OCI-M2 (cell line): ENCODE measurements around the gene MAP1S.
A peak's percentile ranks its signal among the peaks of the same experiment; 100 is the strongest.

Experiments used
- DNase-seq: peaks from one replicate; lab custom pipeline; 2025; ENCODE audit not compliant: unreplicated experiment; lab: John Stamatoyannopoulos, UW

The MAP1S gene

GRCh38 chr19:17735410-17735809 lies 16.1 kb downstream of the MAP1S start:
- DNase-seq: no peak

GRCh38 chr19:17737690-17738153 lies 18.4 kb downstream of the MAP1S start:
- DNase-seq: no peak

DNA sequence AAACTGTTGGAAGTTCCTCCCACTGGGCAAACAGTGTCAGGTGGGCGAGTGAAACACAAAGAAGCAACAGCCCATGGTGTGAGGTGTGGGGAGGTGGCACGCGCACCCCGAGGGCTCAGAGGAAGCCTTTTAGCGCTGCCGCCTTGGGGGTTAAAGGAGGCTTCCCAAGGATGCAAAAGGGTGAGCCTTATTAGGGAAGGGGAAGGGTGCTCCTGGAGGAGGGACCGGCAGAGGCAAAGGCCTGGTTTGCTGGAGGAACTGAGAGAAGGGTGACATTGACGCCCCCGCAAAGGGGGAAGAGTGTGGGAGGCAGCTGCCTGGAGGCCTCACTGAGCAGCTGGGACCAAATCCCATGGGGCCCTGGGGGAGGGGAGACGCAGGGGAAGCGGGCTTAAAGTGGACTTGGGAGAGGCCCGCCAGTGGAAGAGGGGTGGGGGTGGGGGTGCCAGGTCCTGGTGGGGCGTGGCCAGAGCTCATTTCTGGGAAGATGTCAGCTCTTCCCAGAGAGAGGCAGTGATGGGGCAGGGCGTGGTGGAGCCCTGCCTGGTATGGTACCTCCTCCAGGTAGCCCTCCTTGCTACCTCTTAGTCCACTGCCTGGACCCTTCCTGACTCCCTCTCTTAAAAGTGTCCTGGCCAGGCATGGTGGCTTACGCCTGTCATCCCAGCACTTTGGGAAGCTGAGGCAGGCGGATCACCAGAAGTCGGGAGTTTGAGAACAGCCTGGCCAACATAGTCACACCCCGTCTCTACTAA lies 20.0 kb downstream of the MAP1S start:
- no peak for DNase-seq

DNA sequence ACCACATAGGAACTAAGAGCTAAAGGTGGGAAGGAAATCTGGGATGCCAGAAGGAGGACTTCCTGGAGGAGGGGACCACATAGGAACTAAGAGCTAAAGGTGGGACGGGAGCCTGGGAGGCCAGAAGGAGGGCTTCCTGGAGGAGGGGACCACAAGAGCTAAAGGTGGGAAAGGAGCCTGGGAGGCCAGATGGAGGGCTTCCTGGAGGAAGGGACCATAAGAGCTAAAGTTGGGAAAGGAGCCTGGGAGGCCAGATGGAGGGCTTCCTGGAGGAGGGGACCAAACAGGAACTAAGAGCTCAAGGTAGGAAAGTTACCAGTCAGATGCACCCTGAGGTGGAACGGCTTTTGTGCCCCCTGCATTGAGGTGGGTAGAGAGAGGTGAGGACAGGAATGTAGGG lies 22.2 kb downstream of the MAP1S start:
- no peak for DNase-seq

GRCh38 chr19:17743874-17744580 lies 24.7 kb downstream of the MAP1S start:
- DNase-seq: no peak

DNA sequence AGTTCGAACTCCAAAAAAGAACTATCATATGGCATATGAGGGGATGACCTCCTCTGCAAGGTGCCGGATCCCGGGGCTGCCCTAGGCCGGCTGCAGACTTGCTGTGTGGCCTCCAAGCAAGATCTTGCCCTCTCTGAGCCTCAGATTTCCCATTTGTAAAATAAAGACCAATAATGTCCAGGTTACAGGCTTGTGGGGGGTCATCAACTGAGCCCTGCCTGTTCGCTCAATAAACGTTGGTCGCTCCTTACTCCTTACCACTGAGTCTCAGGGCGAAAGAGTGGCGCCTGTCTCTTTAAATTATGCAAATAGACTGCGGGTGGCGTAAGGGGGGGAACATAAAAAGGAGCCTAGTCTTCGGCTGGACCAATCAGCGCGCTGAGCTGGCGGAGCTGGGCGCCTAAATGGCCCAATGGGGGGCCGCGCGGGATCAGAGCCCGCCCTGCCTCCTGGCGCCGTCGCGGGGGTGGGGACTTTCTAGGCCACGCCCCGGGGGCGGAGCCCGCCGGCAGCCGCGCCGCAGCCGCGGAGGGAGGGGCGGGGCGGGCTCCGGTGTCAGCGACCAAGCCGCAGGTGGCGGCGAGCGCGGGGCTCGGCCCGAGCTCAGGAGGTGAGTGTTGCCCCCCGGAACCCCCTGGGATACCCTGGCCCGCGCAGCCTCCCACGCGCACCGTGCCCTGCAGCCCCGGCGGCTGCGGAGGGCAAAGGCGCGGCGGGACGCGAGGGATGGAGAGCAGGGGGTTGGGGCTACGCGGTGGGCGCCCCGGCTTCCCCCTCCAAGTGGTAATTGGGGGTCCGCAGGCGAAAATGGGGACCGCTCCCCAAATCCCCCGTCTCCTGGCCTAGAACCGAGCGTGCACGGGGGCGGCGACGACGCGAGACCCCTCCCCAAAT lies 28.2 kb downstream of the MAP1S start:
- DNase-seq: peak; percentile 61

- no peak for DNase-seq
These were observed 29.8 kb downstream of the MAP1S start for GRCh38 chr19:17748884-17749638.

DNA sequence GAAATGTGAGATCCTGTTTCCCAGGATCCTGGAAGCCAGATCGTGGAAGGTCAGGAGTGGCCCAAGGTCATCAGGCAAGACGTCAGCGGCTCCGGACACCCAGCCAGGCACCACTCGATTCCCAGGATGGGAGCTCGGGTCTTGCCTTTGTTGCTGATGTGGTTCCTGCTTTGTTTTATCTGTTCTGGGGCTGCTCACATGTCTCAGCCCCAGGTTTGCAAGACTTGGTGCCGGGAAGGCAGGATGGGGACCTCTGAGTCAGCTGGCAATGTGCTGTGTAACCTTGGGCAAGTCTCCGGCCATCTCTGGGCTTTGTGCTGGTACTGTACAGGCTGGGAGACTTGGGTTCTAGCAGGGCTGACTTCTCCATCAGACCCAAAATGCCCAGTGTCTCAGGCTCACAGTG lies 30.6 kb downstream of the MAP1S start:
- no peak for DNase-seq

- DNase-seq: no peak
These were observed 32.0 kb downstream of the MAP1S start, which contains the start of gene FCHO1 for GRCh38 chr19:17751103-17751911. Gene FCHO1 (plus strand): TSS chr19:17751477. CDS start chr19:17755165, 3,688 bp downstream.

DNA sequence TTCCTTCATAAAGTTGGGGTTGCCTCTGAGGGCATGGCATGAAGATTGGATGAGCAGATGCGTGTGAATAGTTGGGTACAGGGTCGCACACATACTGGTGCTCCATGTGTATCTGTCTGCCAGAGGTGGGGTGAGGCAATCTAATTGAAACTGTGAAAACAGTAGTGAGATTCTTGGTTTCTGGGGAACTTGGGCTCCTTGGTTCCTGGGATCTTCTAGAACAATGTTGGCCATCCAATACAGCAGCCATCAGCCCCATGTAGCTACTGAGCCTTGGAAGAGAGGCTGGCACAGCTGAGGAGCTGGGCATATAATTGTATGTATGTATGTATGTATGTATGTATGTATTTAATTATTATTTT lies 32.6 kb downstream of the MAP1S start:
- no peak for DNase-seq

- DNase-seq: no peak
These were observed 33.8 kb downstream of the MAP1S start for GRCh38 chr19:17752865-17753639.

DNA sequence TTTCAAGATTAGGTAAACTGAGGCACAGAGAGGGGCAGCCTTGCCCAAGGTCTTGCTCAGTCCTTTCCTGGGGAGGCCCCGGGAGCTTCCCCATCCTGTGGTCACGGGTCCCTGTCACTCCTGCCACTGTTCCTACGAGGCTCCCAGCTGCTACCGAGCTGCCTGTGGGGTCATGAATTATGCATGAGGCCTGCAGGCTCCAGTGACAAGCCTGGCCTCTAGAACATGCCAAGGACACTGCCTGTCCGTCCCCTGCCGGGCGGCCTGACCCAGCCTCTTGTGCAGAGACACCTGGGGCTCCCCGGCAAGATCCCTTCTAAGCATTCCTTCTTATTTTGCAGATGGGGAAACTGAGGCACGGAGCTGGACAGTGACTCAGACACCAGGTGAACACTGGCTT lies 34.7 kb downstream of the MAP1S start:
- DNase-seq: no peak

GRCh38 chr19:17754634-17755442 lies 35.6 kb downstream of the MAP1S start:
- DNase-seq: no peak

GRCh38 chr19:17755443-17755890 lies 36.2 kb downstream of the MAP1S start:
- no peak for DNase-seq

DNA sequence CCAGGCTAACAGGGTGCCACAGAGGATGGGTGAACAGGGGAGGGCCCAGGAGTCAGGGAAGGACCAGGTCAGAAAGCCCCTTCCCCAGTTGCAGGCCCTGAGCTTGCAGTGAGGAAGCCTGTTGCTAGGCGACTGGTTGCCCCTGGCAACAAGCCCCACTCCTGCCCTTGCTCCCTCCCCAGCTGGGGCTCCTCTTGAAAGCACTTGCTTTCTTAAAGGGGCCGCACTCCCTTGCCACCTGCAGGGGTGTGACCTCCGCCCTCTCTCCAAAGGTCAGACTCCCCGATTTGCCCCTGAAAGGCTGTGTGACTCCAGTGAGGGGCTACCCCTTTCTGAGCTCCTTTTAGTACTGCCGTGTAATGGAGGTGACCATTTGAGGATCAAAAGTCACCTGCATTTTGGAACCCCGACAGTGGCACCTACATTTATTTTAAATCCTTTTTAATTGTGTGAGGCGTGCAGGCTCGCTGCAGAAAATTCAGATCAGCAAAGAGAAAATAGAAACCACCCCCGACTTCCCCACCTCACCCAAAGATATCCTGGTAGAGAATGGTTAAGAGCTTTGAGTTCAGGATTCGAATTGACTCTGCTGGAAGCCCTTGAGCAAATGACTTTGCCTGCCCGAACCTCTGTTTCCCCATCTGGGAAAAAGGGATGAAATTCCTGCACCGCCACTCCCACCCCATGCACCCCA lies 36.8 kb downstream of the MAP1S start:
- no peak for DNase-seq

DNA sequence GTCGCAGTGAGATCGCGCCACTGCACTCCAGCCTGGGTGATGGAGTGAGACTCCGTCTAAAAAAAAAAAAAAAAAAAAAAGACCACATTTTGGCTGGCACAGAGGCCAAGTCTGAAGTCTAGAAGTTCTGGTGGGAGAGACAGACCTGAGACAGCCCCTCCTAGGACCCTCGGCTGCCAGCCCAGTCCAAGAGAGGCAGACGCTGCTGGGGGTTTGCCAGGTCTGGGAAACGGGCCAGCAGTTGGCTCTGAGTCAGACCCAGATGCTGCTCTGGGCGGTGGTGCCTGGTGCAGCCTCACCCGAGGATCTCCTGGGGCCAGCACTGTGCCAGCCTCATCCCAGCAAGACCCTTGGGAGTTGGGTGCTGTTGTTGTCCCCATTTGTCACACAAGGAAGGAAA lies 37.8 kb downstream of the MAP1S start:
- no peak for DNase-seq

DNA sequence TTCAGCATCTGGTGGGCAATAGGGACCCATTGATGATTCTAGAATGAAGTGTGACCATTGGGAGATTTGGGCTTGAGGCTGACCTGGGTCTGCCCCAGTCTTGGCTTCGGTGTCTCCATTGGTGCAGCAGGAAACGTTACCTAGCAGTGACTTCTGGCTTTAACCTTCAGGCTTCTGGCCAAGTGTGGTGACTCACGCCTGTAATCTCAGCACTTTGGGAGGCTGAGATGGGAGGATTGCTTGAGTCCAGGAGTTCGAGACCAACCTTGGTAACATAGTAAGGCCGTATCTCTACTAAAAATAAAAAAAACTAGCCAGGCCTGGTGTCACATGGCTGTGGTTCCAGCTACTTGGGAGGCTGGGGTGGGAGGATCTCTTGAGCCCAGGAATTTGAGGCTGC lies 39.2 kb downstream of the MAP1S start:
- DNase-seq: no peak

DNA sequence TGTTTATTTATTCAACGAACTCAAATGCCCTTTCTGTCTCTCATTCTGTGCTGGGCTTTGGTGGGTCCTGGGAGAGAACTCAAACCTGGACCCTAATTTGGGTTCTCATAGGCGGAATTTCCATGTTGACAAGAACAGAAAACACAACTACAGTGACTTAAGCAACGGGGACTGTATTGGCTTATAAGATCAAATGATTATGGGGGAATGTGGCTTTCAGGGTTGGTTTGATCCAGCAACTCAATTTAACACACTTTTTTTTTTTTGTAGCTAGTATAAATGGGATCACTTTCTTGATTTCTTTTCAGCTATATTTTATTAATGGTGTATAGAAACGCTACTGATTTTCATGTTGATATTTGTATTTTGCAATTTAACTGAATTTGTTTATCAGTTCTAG lies 41.9 kb downstream of the MAP1S start:
- DNase-seq: no peak
